Dermis blood vessel endothelial cell (primary cell): ENCODE data around the gene CORO1C. TPM values are rescaled to one million over a fixed set of nuclear protein-coding genes. Genes with fewer than 3 reads are reported as not detected.
"Not testable (repeated sequence)": the region's sequence is repeated elsewhere in the genome, so short reads cannot be mapped to it uniquely, and the experiment has no call there.

Experiments used
- DNase-seq: peaks from one replicate; pipeline ENCODE4 v3.0.0; 2010
- total RNA-seq: library from RNA; depleted of rRNA; stranded (reverse); fragments of >200 nt; gene quantifications from 2 replicates; pipeline ENCODE4 v1.2.3, GENCODE V29; 2014

The CORO1C gene
- 131 and 213 TPM in 2 replicates for total RNA-seq

DNA sequence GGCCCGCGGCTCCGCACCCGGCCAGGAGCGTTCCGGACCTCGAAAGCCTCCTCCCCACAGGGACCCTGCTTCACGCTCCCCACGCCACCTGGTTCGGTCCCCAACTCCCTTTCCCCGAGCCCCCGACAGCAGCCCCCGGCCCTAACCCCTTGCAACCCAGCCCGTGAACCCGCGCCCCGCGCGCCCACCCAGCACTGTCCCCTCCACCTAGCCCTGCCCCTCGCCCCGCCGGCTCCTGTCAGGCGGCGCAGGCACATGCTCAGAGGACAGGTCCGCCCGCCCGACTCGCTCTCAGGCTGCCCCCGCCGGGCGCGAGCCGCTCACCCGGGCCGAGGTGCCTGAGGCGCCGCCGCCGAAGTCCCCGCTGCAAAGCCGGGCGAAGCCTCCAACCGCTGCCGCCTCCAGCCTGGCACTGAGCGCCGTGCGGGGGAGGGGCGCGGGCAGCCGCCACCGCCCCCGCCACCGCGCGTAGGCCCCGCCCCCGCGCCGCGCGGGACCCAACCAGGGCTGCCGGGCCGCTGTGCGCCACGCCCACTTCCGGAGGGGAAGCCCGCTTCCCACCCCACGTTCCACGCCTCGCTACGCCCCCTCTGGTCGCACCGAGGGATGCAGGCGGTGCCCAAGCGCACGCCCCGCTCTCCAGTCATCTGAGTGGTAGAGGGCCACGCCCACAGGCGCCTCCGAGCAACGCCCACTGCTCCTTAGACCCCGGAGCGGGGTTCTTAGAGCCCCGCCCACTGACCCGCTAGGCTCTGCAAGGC is at the start of gene CORO1C:
CORO1C (minus strand) TSS at position 414 of the 761 bp plus-strand sequence. CDS start 30,200 bp downstream, outside the sequence.
- DNase-seq: peak; percentile 98

- DNase-seq: no peak
Observed at GRCh38 chr12:108779998-108780688, 48.8 kb upstream of the CORO1C start.

- DNase-seq: no peak
Observed at GRCh38 chr12:108778053-108778452, 46.7 kb upstream of the CORO1C start.

- DNase-seq: no peak
Observed at GRCh38 chr12:108777156-108777555, 45.8 kb upstream of the CORO1C start.

DNA sequence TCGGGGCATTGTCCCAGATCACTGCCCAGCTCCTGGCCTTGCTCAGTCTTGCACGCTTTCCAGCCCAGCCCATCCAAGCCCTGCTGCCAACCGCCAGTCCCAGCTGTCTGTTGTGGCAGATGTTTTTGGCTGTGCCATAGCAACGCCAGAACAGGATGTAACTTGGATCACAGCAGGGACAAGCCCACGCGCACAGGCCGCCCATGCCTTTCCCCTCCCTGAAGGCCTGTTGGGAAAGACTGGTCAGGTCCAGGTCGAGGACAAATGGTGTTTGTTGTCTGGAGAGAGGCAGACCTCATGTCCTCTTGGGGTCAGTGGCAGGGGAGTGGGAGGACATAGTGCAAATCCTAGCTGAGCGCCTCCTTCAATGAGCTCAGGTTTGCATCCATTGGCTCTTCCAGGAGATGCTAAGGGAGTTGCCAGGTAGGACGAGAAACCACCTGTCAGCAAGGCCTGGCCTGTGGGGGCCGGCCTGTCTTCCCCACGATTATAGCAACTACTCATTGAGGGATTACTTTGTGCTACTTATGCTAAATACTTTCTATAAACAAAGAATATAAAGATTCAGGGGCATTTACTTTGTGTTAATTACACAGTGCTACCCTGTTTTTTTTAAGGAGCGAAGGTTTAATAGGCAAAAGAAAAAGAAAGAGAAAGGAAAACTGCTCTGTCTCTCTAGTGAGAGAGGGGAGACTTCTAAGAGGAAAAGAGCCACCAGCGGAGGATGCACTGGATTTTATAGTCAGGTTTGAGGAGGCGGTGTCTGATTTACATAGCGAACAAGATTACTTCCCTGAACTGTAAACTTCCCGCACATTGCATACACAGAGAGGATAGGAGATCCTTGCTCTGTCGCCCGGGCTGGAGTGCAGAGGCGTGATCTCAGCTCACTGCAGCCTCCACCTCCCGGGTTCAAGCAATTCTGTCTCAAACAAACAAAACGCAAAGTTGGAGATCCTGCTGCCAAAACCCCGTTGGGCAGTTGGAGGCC is 42.8 kb upstream of the CORO1C start:
- peak; percentile 90 for DNase-seq

DNA sequence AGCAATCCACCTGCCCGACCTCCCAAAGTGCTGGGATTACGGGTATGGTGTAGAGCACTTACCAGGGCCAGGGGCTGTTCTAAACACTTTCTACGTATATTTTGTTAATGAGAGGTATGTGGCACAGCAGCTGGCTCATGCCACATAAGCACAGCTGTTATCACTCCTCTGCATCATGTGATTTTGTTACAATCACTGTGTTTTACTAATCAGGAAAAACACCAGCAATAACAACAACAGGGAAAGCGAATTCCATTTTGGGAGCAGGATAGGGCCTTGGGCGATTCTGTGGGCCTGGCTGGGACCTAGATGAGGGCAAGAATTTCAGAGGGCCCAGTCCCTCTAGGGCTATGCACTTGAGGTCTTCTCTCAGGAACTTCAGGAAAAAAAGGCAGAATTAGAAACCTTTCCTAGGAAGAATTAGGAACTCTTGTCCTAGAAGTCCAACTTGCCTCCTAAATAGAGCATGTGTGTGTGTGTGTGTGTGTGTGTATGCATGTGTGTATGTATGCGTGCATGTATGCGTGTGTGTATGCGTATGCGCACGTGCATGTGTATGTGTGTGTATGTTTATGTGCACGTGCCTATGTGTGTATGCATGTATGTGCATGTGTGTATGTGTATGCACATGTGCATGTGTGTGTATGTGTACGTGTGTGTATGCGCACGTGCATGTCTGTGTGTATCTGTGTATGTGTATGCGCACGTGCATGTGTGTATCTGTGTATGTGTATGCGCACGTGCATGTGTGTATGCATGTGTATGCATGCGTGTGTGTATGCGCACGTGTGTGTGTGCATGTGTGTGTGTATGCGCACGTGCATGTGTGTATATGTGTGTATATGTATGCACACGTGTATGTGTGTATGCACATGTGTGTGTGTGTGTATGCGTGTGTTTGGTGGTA is 41.8 kb upstream of the CORO1C start:
- DNase-seq: no peak

- no peak for DNase-seq
Observed at GRCh38 chr12:108772247-108772646, 40.9 kb upstream of the CORO1C start.

DNA sequence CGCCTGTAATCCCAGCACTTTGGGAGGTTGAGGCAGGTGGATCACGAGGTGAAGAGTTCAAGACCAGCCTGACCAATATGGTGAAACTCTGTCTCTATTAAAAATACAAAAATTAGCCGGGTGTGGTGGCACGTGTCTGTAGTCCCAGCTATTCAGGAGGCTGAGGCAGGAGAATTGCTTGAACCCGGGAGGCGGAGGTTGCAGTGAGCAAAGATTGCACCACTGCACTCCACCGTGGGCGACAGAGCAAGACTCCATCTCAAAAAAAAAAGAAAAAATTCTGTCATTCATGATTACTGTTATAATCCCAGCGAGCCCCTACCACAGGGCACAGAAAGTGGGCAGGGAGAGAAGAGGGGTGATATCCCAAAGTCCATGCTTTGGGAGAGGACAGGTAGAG is 40.5 kb upstream of the CORO1C start:
- DNase-seq: not testable (repeated sequence)

GRCh38 chr12:108770963-108771362 is 39.6 kb upstream of the CORO1C start:
- no peak for DNase-seq

GRCh38 chr12:108770269-108770829 is 39.0 kb upstream of the CORO1C start:
- DNase-seq: no peak

DNA sequence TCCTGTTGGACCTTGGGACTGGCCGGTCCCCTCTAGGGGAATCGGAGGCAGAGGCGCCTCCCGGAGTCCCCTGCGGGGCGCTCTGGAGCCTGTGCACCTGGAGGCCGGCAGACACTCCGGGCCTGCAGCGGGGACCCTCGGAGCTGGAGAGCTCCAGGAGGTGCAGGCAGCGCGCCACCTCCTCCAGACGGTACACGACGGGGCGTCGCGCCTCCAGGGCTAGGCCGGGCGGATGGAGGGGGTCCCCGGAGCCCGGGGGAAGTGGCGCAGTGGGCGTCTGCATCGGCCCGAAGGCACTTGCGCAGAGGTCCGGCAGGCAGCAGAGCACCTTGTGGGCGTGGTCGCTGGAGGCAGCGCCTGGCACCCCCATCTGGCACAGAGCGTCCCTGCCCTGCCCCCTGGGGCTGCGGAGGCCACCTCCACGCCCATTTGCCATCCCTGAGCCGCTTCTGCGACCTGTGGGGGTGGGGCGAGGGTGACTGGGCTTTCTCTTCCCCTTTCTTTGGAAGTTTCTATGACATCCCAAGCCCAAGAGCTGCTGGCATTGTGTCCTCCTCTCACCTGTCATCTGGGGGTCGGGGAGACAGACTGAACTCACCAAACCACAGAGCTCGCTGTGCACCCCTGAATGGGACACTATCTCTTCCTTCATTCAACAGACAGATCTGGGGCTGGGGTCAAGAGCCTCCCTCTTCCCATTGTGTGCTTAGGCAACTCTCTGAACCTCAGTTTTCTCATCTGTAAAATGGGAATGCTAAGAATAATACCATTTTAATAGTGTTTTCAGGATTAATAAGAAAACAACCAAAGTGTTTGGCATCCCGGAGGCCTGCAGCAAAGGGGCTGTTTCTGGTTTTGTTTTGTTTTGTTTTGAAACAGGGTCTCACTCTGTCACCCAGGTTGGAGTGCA is 37.5 kb upstream of the CORO1C start:
- DNase-seq: no peak

DNA sequence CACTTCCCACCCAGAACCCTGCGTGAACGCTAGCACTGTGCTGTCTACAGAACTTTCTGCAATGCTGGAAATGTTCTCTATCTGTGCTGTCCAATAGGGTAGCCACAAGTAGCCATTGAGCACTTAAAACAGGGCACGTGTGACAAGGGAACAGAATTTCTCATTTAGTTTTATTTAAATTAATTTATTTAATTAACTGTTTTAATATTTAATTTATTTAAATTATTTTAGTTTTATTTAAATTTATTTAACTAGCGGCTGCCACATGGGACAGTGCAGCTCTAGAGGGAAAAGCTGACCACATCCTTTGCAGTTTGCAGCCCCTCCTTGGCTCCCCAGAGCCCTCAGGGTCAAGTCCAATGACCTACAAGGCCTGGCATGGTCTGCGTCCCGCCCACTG is 35.0 kb upstream of the CORO1C start:
- no peak for DNase-seq

- DNase-seq: no peak
Observed at GRCh38 chr12:108765289-108765764, 34.0 kb upstream of the CORO1C start.

- DNase-seq: no peak
Observed at GRCh38 chr12:108764540-108765288, 33.4 kb upstream of the CORO1C start.

- DNase-seq: no peak
Observed at GRCh38 chr12:108761226-108761625, 29.9 kb upstream of the CORO1C start.

DNA sequence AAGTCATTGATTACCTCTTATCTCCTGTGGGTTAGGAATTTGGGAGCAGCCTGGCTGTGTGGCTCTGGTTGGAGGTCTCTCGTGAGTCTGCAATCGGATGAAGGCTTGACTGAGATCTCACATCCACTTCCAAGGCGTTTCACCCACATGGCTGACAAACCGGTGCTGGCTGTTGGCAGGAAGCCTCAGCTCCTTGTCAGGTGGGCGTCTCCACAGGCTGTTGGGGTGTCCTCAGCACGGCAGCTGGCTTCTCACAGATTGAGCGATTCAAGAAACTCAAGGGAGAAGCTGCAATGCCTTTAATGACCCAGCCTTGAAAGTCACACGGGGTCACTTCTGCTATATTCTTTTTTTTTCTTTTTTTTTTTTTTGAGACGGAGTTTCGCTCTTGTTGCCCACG is 28.6 kb upstream of the CORO1C start:
- no peak for DNase-seq

DNA sequence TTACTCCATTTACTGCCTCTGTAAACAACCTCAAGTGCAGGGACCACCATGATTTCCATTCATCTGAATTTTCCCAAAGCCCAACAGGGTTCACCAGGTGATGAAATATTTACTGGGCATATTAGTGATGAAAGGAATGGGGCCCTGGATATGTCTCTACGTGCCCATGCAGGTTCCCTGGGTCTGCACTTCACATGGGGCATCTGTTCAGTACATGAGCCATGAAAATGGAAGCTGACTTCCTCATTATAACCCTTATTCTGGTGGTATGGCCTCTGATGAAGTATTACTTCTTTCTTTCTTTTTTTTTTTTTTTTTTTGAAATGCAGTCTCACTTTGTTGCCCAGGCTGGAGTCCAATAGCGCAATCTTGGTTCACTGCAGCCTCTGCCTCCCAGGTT is 26.5 kb upstream of the CORO1C start:
- DNase-seq: no peak

GRCh38 chr12:108756421-108756820 is 25.1 kb upstream of the CORO1C start:
- no peak for DNase-seq

GRCh38 chr12:108755481-108755880 is 24.2 kb upstream of the CORO1C start:
- no peak for DNase-seq
